ENCODE results near the gene TPSB2.

DNA sequence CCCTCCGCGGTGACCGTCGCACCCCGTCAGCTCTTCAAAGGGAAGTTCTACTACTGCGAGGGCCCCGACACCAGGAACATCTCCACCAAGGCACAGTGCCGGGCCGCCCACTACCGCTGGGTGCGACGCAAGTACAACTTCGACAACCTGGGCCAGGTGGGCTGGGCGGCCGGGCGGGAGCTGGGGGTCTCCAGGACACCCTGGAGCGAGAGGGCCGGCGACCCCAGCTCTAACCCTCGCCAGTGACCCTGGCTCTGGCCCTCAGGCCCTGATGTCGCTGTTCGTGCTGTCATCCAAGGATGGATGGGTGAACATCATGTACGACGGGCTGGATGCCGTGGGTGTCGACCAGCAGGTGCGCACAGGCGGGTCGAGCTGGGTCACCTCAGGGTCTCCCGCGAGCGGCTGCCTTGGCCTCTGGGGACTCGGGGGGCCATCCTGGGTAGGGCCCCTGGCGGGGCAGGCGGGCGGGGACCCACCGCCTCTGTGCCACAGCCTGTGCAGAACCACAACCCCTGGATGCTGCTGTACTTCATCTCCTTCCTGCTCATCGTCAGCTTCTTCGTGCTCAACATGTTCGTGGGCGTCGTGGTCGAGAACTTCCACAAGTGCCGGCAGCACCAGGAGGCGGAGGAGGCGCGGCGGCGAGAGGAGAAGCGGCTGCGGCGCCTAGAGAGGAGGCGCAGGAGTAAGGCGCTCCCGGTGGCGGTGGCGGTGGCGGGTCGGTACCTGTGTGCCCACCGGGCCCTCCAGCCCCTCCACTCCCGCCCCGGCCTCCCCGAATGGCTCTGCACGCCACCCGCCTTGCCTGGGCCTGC lies 18.3 kb downstream of the TPSB2 start:
- TF ChIP-seq, protein P1, sequence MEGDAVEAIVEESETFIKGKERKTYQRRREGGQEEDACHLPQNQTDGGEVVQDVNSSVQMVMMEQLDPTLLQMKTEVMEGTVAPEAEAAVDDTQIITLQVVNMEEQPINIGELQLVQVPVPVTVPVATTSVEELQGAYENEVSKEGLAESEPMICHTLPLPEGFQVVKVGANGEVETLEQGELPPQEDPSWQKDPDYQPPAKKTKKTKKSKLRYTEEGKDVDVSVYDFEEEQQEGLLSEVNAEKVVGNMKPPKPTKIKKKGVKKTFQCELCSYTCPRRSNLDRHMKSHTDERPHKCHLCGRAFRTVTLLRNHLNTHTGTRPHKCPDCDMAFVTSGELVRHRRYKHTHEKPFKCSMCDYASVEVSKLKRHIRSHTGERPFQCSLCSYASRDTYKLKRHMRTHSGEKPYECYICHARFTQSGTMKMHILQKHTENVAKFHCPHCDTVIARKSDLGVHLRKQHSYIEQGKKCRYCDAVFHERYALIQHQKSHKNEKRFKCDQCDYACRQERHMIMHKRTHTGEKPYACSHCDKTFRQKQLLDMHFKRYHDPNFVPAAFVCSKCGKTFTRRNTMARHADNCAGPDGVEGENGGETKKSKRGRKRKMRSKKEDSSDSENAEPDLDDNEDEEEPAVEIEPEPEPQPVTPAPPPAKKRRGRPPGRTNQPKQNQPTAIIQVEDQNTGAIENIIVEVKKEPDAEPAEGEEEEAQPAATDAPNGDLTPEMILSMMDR (IDR thresholded peaks at IDR 0.05) = no peak
- no peak for TF ChIP-seq POLR2A (IDR thresholded peaks at IDR 0.05)
